ENCODE results near the gene ZNF169. TPM values are rescaled to one million over a fixed set of nuclear protein-coding genes. Genes with fewer than 3 reads are reported as not detected.
"Not testable (repeated sequence)": the region's sequence is repeated elsewhere in the genome, so short reads cannot be mapped to it uniquely, and the experiment has no call there.

ZNF169 gene
- total RNA-seq, 1 experiment from 2014 or later: 5.0 TPM

DNA sequence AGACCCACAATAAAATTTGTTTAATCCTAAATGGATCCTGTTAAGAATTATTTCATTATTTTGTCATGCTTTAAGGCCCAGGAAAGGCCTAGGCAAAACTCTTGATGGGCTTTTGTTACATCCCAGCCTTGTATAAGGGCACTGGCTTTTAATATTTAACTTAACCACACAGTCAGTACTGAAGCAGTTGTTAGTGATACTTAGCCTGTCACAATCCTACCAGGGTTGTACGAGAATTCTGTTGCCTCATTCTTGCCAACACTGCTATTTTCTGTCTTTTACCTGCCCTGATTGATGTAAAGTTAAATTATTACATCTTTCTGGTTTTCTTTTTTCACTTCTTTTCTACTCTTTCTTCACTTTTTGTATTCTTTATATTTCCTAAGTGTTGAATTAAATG is 10.9 kb downstream of the ZNF169 start (continued):
- TF ChIP-seq, protein P1, sequence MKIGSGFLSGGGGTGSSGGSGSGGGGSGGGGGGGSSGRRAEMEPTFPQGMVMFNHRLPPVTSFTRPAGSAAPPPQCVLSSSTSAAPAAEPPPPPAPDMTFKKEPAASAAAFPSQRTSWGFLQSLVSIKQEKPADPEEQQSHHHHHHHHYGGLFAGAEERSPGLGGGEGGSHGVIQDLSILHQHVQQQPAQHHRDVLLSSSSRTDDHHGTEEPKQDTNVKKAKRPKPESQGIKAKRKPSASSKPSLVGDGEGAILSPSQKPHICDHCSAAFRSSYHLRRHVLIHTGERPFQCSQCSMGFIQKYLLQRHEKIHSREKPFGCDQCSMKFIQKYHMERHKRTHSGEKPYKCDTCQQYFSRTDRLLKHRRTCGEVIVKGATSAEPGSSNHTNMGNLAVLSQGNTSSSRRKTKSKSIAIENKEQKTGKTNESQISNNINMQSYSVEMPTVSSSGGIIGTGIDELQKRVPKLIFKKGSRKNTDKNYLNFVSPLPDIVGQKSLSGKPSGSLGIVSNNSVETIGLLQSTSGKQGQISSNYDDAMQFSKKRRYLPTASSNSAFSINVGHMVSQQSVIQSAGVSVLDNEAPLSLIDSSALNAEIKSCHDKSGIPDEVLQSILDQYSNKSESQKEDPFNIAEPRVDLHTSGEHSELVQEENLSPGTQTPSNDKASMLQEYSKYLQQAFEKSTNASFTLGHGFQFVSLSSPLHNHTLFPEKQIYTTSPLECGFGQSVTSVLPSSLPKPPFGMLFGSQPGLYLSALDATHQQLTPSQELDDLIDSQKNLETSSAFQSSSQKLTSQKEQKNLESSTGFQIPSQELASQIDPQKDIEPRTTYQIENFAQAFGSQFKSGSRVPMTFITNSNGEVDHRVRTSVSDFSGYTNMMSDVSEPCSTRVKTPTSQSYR (CRISPR knock-in tag; IDR thresholded peaks at IDR 0.05): no peak
- TF ChIP-seq ZNF396 (CRISPR knock-in tag; IDR thresholded peaks at IDR 0.05; ENCODE audit: borderline replicate concordance) (no peak), FOXJ3 (CRISPR knock-in tag; IDR thresholded peaks at IDR 0.05; ENCODE audit: borderline replicate concordance) (no peak), NR3C1 (CRISPR knock-in tag; conservative IDR thresholded peaks at IDR 0.05; ENCODE audit: low read depth) (no peak), ZNF232 (CRISPR knock-in tag; IDR thresholded peaks at IDR 0.05) (no peak), ZNF416 (CRISPR knock-in tag; IDR thresholded peaks at IDR 0.05) (no peak), ZNF121 (CRISPR knock-in tag; IDR thresholded peaks at IDR 0.05) (no peak), TP53 (CRISPR knock-in tag; IDR thresholded peaks at IDR 0.05) (no peak), FOXP1 (CRISPR knock-in tag; IDR thresholded peaks at IDR 0.05; ENCODE audit: borderline replicate concordance) (no peak), GTF2I (CRISPR knock-in tag; conservative IDR thresholded peaks at IDR 0.05) (no peak)
- TF ChIP-seq, protein P2, sequence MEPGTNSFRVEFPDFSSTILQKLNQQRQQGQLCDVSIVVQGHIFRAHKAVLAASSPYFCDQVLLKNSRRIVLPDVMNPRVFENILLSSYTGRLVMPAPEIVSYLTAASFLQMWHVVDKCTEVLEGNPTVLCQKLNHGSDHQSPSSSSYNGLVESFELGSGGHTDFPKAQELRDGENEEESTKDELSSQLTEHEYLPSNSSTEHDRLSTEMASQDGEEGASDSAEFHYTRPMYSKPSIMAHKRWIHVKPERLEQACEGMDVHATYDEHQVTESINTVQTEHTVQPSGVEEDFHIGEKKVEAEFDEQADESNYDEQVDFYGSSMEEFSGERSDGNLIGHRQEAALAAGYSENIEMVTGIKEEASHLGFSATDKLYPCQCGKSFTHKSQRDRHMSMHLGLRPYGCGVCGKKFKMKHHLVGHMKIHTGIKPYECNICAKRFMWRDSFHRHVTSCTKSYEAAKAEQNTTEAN (CRISPR knock-in tag; IDR thresholded peaks at IDR 0.05): no peak
- TF ChIP-seq, protein P3, sequence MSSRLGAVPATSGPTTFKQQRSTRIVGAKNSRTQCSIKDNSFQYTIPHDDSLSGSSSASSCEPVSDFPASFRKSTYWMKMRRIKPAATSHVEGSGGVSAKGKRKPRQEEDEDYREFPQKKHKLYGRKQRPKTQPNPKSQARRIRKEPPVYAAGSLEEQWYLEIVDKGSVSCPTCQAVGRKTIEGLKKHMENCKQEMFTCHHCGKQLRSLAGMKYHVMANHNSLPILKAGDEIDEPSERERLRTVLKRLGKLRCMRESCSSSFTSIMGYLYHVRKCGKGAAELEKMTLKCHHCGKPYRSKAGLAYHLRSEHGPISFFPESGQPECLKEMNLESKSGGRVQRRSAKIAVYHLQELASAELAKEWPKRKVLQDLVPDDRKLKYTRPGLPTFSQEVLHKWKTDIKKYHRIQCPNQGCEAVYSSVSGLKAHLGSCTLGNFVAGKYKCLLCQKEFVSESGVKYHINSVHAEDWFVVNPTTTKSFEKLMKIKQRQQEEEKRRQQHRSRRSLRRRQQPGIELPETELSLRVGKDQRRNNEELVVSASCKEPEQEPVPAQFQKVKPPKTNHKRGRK (CRISPR knock-in tag; IDR thresholded peaks at IDR 0.05; ENCODE audit: borderline replicate concordance): no peak
- TF ChIP-seq, protein P4, sequence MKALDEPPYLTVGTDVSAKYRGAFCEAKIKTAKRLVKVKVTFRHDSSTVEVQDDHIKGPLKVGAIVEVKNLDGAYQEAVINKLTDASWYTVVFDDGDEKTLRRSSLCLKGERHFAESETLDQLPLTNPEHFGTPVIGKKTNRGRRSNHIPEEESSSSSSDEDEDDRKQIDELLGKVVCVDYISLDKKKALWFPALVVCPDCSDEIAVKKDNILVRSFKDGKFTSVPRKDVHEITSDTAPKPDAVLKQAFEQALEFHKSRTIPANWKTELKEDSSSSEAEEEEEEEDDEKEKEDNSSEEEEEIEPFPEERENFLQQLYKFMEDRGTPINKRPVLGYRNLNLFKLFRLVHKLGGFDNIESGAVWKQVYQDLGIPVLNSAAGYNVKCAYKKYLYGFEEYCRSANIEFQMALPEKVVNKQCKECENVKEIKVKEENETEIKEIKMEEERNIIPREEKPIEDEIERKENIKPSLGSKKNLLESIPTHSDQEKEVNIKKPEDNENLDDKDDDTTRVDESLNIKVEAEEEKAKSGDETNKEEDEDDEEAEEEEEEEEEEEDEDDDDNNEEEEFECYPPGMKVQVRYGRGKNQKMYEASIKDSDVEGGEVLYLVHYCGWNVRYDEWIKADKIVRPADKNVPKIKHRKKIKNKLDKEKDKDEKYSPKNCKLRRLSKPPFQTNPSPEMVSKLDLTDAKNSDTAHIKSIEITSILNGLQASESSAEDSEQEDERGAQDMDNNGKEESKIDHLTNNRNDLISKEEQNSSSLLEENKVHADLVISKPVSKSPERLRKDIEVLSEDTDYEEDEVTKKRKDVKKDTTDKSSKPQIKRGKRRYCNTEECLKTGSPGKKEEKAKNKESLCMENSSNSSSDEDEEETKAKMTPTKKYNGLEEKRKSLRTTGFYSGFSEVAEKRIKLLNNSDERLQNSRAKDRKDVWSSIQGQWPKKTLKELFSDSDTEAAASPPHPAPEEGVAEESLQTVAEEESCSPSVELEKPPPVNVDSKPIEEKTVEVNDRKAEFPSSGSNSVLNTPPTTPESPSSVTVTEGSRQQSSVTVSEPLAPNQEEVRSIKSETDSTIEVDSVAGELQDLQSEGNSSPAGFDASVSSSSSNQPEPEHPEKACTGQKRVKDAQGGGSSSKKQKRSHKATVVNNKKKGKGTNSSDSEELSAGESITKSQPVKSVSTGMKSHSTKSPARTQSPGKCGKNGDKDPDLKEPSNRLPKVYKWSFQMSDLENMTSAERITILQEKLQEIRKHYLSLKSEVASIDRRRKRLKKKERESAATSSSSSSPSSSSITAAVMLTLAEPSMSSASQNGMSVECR (CRISPR knock-in tag; IDR thresholded peaks at IDR 0.05; ENCODE audit: borderline replicate concordance): no peak
- TF ChIP-seq, protein P5, sequence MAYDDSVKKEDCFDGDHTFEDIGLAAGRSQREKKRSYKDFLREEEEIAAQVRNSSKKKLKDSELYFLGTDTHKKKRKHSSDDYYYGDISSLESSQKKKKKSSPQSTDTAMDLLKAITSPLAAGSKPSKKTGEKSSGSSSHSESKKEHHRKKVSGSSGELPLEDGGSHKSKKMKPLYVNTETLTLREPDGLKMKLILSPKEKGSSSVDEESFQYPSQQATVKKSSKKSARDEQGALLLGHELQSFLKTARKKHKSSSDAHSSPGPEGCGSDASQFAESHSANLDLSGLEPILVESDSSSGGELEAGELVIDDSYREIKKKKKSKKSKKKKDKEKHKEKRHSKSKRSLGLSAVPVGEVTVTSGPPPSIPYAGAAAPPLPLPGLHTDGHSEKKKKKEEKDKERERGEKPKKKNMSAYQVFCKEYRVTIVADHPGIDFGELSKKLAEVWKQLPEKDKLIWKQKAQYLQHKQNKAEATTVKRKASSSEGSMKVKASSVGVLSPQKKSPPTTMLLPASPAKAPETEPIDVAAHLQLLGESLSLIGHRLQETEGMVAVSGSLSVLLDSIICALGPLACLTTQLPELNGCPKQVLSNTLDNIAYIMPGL (CRISPR knock-in tag; IDR thresholded peaks at IDR 0.05): no peak

DNA sequence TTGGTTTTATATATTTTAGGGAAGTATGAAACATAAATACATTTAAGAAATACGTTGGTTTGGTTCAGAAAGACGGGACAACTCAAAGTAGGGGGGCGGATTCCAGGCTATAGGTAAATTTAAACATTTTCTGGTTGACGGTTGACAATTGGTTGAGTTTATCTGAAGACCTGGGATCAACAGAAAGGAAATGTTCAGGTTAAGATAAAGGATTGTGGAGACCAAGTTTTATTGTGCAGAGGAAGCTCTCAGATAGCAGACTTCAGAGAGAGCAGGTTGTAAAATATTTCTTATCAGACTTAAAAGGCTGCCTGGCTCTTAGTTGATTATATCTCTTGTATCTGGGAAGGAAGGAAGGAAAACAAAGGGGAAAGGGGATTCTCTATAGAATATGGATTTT is 17.9 kb downstream of the ZNF169 start:
- POLR2A ChIA-PET; H3K27me3 Mint-ChIP-seq (ENCODE audit: low read depth); H3K4me1 Mint-ChIP-seq; H3K27ac Mint-ChIP-seq; H3K4me3 Mint-ChIP-seq; CTCF ChIA-PET; ATAC-seq; DNase-seq (ENCODE audit: low spot score): not testable (repeated sequence)
- Mint-ChIP-seq H3K36me3 (peaks cover 32% of the 10 kb centered on the region), H3K9me3 (peaks cover 29% of the 10 kb centered on the region)

All from WTC11 (cell line).